ENCODE results near the gene ZNF546. TPM values are rescaled to one million over a fixed set of nuclear protein-coding genes. Genes with fewer than 3 reads are reported as not detected.

ZNF546 gene
- total and polyA plus RNA-seq, 7 donors = 1.0 to 9.2 (median 4.3) TPM

DNA sequence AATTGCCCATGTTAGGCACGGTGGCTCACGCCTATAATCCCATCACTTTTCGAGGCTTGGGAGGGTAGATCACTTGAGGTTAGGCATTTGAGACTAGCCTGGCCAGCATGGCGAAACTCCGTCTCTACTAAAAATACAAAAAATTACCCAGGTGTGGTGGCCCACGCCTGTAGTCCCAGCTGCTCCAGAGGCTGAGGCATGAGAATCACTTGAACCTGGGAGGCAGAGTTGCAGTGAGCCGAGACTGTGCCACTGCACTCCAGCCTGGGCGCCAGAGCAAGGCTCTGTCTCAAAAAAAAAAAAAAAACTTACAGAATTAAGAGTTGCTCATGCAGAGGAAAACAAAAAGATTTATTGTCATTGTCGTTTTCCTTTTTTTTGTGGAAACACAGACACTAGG lies 29.3 kb upstream of the ZNF546 start:
- no peak for TF ChIP-seq CTCF (IDR thresholded peaks at IDR 0.05)
- no peak for DNase-seq
- WGBS, 3 donors = 80 to 87% (median 83%) methylated on average over 9 of the region's 9 CpGs
- H3K27me3 ChIP-seq (ENCODE audit: insufficient read depth in 3 of 3, low read length in 2 of 3) = no peaks in the 10 kb centered on the region
- H3K36me3 ChIP-seq (ENCODE audit: insufficient read depth in 1 of 2, low read depth in 1 of 2) = peaks cover 0 to 6% of the 10 kb centered on the region in 2 donors
- H3K9me3 ChIP-seq = no peaks in the 10 kb centered on the region
- no peak overlapping the region for H3K27ac ChIP-seq
- ATAC-seq = no peak
- intact Hi-C loops (cut with DNase I) = no loop called here
- H3K4me3 ChIP-seq = no peak overlapping the region
- peaks cover 17% of the 10 kb centered on the region for H3K4me1 ChIP-seq

DNA sequence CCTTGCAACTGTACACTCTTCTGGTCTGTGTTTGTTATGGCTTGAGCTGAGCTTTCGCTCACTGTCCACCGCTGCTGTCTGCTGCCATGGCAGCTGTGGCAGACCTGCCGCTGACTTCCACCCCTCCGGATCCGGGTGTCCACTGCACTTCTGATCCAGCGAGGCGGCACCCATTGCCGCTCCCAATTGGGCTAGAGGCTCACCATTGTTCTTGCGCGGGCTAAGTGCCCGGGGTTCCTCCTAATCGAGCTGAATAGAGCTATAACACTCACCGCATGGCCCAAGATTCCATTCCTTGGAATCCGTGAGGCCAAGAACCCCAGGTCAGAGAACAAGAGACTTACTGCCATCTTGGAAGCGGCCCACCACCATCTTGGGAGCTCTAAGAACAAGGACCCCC lies 28.1 kb upstream of the ZNF546 start:
- Histone ChIP-seq H3K27me3 (ENCODE audit: insufficient read depth in 3 of 3, low read length in 2 of 3) (no peaks in the 10 kb centered on the region), H3K4me1 (peaks cover 17% of the 10 kb centered on the region), H3K36me3 (ENCODE audit: insufficient read depth in 1 of 2, low read depth in 1 of 2) (peaks cover 3 to 19% of the 10 kb centered on the region in 2 donors), H3K4me3 (no peak overlapping the region), H3K27ac (peak overlapping the region; percentile 94), H3K9me3 (no peaks in the 10 kb centered on the region)
- DNase-seq (no peak), ATAC-seq (no peak)
- WGBS, 3 donors = 92 to 97% (median 95%) methylated on average over 15 of the region's 15 CpGs
- intact Hi-C loops (cut with DNase I) = no loop called here
- TF ChIP-seq CTCF (IDR thresholded peaks at IDR 0.05) = no peak

DNA sequence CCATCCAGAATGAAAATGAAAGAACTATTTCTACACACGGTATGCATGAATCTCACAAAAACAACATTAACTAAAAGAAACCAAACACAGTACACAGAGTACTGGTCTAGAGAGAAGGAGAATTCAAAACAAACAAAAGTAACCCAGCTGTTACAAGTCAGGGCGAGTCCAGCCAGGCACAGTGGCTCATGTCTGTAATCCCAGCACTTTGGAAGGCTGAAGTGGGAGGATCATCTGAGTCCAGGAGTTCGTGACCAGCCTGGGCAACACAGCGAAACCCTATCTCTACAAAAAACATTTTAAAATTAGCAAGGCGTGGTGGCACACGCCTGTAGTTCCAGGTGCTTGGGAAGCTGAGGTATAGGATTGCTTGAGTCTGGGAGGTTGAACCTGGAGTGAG lies 27.6 kb upstream of the ZNF546 start:
- ATAC-seq = no peak
- WGBS, 3 donors = 66 to 84% (median 78%) methylated on average over 6 of the region's 6 CpGs
- intact Hi-C loops (cut with DNase I) = no loop called here
- Histone ChIP-seq H3K4me1 (peaks cover 17% of the 10 kb centered on the region), H3K36me3 (ENCODE audit: insufficient read depth in 1 of 2, low read depth in 1 of 2) (peaks cover 3 to 23% of the 10 kb centered on the region in 2 donors), H3K4me3 (no peak overlapping the region), H3K9me3 (no peaks in the 10 kb centered on the region), H3K27me3 (ENCODE audit: insufficient read depth in 3 of 3, low read length in 2 of 3) (no peaks in the 10 kb centered on the region), H3K27ac (peak overlapping the region; percentile 94)
- DNase-seq = no peak
- TF ChIP-seq CTCF (IDR thresholded peaks at IDR 0.05) = no peak

DNA sequence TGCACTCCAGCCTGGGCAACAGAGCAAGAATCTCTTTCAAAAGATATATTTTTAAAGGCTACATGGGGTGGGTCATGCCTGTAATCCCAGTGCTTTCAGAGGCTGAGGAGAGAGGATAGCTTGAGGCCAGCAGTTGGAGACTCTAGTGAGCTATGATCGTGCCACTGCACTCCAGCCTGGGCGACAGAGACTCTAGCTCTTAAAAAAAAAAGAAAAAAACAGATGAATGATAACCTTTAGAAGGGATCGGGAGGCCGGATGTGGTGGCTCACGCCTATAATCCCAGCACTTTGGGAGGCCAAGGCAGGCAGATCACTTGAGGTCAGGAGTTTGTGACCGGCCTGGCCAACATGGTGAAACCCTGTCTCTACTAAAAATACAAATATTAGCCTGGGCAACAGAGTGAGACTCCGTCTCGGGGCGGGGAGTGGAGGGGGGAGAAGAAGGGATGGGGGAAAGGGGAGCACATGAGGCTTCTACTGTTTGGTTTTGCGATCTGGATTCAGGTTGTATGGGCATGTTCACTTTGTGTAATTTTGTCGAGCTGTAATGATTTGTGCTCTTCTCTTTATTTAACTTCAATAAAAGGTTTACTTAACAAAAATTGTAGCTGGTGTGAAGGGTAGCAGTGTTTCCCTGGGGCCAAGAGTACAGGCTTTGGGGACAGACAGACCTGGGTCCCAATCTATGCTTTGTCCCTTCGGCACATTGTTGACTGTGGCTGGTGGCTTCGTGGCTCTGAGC lies 27.0 kb upstream of the ZNF546 start:
- intact Hi-C loops (cut with DNase I) = loop anchor here (1.0 to 10.0 kb wide), 4 partner anchors 27 to 177 kb away; partner anchors contain the start of gene ZNF546 (in 1 of the 2)
- H3K36me3 ChIP-seq (ENCODE audit: insufficient read depth in 1 of 2, low read depth in 1 of 2) = peaks cover 9 to 29% of the 10 kb centered on the region in 2 donors
- 47 to 58% (median 54%) methylated on average over 13 of the region's 13 CpGs for WGBS, 3 donors
- H3K9me3 ChIP-seq = no peaks in the 10 kb centered on the region
- no peak for TF ChIP-seq CTCF (IDR thresholded peaks at IDR 0.05)
- DNase-seq (no peak), ATAC-seq (no peak)
- H3K4me1 ChIP-seq = peaks cover 17% of the 10 kb centered on the region
- peak overlapping the region; percentile 82 for H3K4me3 ChIP-seq
- no peaks in the 10 kb centered on the region for H3K27me3 ChIP-seq (ENCODE audit: insufficient read depth in 3 of 3, low read length in 2 of 3)
- H3K27ac ChIP-seq = peak overlapping the region; percentile 94

DNA sequence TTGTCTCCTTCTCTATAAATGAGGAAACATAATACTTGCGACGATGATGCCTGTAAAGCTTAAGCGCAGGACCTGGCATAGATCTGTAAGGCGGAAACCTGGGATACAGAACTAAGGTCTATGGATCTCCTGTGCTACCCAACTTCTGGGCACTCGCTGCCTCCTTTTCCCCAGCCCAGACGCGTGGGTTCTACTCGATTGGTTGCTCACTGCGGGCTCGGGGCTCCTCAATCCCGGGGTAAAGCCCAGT lies 26.5 kb upstream of the ZNF546 start:
- DNase-seq (no peak), ATAC-seq (peak in 2 of 4 donors; percentile 22 to 59)
- Histone ChIP-seq H3K9me3 (no peaks in the 10 kb centered on the region), H3K4me1 (peaks cover 17% of the 10 kb centered on the region), H3K4me3 (peak overlapping the region; percentile 82), H3K27me3 (ENCODE audit: insufficient read depth in 3 of 3, low read length in 2 of 3) (no peaks in the 10 kb centered on the region), H3K36me3 (ENCODE audit: insufficient read depth in 1 of 2, low read depth in 1 of 2) (peaks cover 9 to 34% of the 10 kb centered on the region in 2 donors), H3K27ac (peak overlapping the region; percentile 94)
- 1% methylated on average over 11 of the region's 11 CpGs for WGBS, 3 donors
- no peak for TF ChIP-seq CTCF (IDR thresholded peaks at IDR 0.05)
- intact Hi-C loops (cut with DNase I) = loop anchor here (1.0 to 10.0 kb wide), 4 partner anchors 26 to 177 kb away; partner anchors contain the start of gene ZNF546 (in 1 of the 2)
